ENCODE measurements around the gene SEC61A1.

GRCh38 chr3:128070898-128071591 is 18.8 kb downstream of the SEC61A1 start:
- TF ChIP-seq E2F6 (IDR thresholded peaks at IDR 0.05; ENCODE audit: borderline replicate concordance, low read depth), result no peak
- TF ChIP-seq CTCF (IDR thresholded peaks at IDR 0.05), result no peak
- no peak for TF ChIP-seq CBX2 (IDR thresholded peaks at IDR 0.05; ENCODE audit: borderline replicate concordance, low read depth)

Measured in A549 (cell line).